IMR-90 (cell line): ENCODE measurements around the gene RAMP3. TPM values are rescaled to one million over a fixed set of nuclear protein-coding genes. Genes with fewer than 3 reads are reported as not detected.

Experiments
- ATAC-seq: fragments of 200-7000 bp; cut with Tn5 transposase; 2 replicates; pipeline ENCODE4 v1.9.1; 2020; ENCODE audit warnings: low read depth, mild to moderate bottlenecking, moderate library complexity
- BruUV-seq: library from RNA; stranded (reverse); fragments of 400-500 nt; replicated peaks from 2 replicates; lab custom pipeline; 2021; lab: Mats Ljungman, UMichigan
- CTCF ChIA-PET: fragments of 300-600 bp; formaldehyde crosslinking; extraction: SDS; loops from one replicate; lab custom pipeline; 2021; ENCODE audit warnings: antibody characterized with exemption; lab: Yijun Ruan, JAX
- POLR2A ChIA-PET: fragments of 300-600 bp; sonication (Branson Sonifier 250); formaldehyde crosslinking; loops from one replicate; lab custom pipeline; 2022; ENCODE audit warnings: antibody characterized with exemption; ENCODE audit not compliant: unreplicated experiment; lab: Charles Lee
- DNase-seq: peaks from one replicate; pipeline ENCODE4 v3.0.0; 2013
- H2AFZ ChIP-seq: replicated peaks from 2 replicates; pipeline ENCODE3; 2013; ENCODE audit warnings: low read length, mild to moderate bottlenecking; ENCODE audit not compliant: poor library complexity
- H2AK5ac ChIP-seq: 2 replicates; pipeline ENCODE4 v1.6.1; 2013; ENCODE audit warnings: low read depth, low read length, inconsistent platforms
- H2AK9ac ChIP-seq: replicated peaks from 2 replicates; pipeline ENCODE3; 2013; ENCODE audit warnings: mild to moderate bottlenecking, low read depth, low read length, moderate library complexity; ENCODE audit not compliant: poor library complexity
- H2BK120ac ChIP-seq: 2 replicates; pipeline ENCODE4 v1.6.1; 2013; ENCODE audit warnings: low read depth, low read length, inconsistent platforms
- H2BK15ac ChIP-seq: 3 replicates; pipeline ENCODE4 v1.6.1; 2013; ENCODE audit warnings: low read depth, low read length, inconsistent platforms
- H2BK20ac ChIP-seq: 2 replicates; pipeline ENCODE4 v1.6.1; 2013; ENCODE audit warnings: low read depth, mild to moderate bottlenecking, inconsistent platforms, low read length, moderate library complexity
- H2BK5ac ChIP-seq: 2 replicates; pipeline ENCODE4 v1.6.1; 2013; ENCODE audit warnings: mild to moderate bottlenecking, low read depth, low read length, inconsistent platforms; ENCODE audit not compliant: poor library complexity, severe bottlenecking
- H3K14ac ChIP-seq: replicated peaks from 2 replicates; pipeline ENCODE4 v1.6.1; 2013; ENCODE audit warnings: low read depth, low read length, inconsistent platforms
- H3K18ac ChIP-seq: 2 replicates; pipeline ENCODE4 v1.6.1; 2013; ENCODE audit warnings: low read depth, low read length, control low read depth
- H3K23ac ChIP-seq: 2 replicates; pipeline ENCODE4 v1.6.1; 2013; ENCODE audit warnings: low read depth, low read length, inconsistent platforms
- H3K27ac ChIP-seq: 2 replicates; pipeline ENCODE4 v1.5.1; 2013; ENCODE audit warnings: mild to moderate bottlenecking, control low read depth, low read length; ENCODE audit not compliant: insufficient read depth
- H3K27me3 ChIP-seq: 2 replicates; pipeline ENCODE4 v1.6.1; 2013; ENCODE audit warnings: low read length; ENCODE audit not compliant: control insufficient read depth, insufficient read depth
- H3K36me3 ChIP-seq: 2 replicates; pipeline ENCODE4 v1.6.1; 2013; ENCODE audit warnings: low read length, mixed read lengths; ENCODE audit not compliant: control insufficient read depth, insufficient read depth
- H3K4ac ChIP-seq: 2 replicates; pipeline ENCODE4 v1.6.1; 2013; ENCODE audit warnings: low read depth, low read length, inconsistent platforms
- H3K4me1 ChIP-seq: 2 replicates; pipeline ENCODE4 v1.6.1; 2013; ENCODE audit warnings: low read length, mixed read lengths; ENCODE audit not compliant: control insufficient read depth, insufficient read depth
- H3K4me2 ChIP-seq: 2 replicates; pipeline ENCODE4 v1.6.1; 2013; ENCODE audit warnings: low read depth, mild to moderate bottlenecking, control low read depth, low read length, moderate library complexity
- H3K4me3 ChIP-seq: 2 replicates; pipeline ENCODE4 v1.5.1; 2013; ENCODE audit warnings: low read depth, mild to moderate bottlenecking, control low read depth, low read length, moderate library complexity; ENCODE audit not compliant: insufficient read depth
- H3K56ac ChIP-seq: 2 replicates; pipeline ENCODE4 v1.6.1; 2013; ENCODE audit warnings: low read length, inconsistent platforms; ENCODE audit not compliant: insufficient read depth; ENCODE audit errors: extremely low read depth
- H3K79me1 ChIP-seq, 2 experiments: 2 replicates each; pipeline ENCODE4 v1.6.1; 2013; ENCODE audit warnings: low read length in 2 of 2, inconsistent platforms in 1 of 2, low read depth in 1 of 2
- H3K9ac ChIP-seq: 2 replicates; pipeline ENCODE4 v1.6.1; 2013; ENCODE audit warnings: low read depth, low read length, control low read depth
- H3K9me1 ChIP-seq: 2 replicates; pipeline ENCODE4 v1.6.1; 2013; ENCODE audit warnings: low read length, inconsistent platforms; ENCODE audit not compliant: insufficient read depth
- H3K9me3 ChIP-seq: 2 replicates; pipeline ENCODE4 v1.6.1; 2013; ENCODE audit warnings: low read length; ENCODE audit not compliant: control insufficient read depth, insufficient read depth
- H4K20me1 ChIP-seq: 2 replicates; pipeline ENCODE4 v1.6.1; 2013; ENCODE audit warnings: low read length, inconsistent platforms; ENCODE audit not compliant: insufficient read depth
- H4K5ac ChIP-seq: 2 replicates; pipeline ENCODE4 v1.6.1; 2013; ENCODE audit warnings: mild to moderate bottlenecking, low read depth, low read length, control low read depth
- H4K8ac ChIP-seq, 2 experiments: 2 replicates each; pipeline ENCODE4 v1.6.1; 2013; ENCODE audit warnings: low read depth in 2 of 2, low read length in 2 of 2, control low read depth in 1 of 2, inconsistent platforms in 1 of 2
- H4K91ac ChIP-seq: 2 replicates; pipeline ENCODE4 v1.6.1; 2013; ENCODE audit warnings: low read depth, low read length, inconsistent platforms; ENCODE audit not compliant: insufficient read depth
- CEBPB ChIP-seq: IDR thresholded peaks from 2 replicates; pipeline ENCODE4 v1.6.1; 2012; ENCODE audit warnings: low read depth, low read length, improper control_type of control experiment
- CHD1 ChIP-seq: IDR thresholded peaks from 2 replicates; pipeline ENCODE4 v1.6.1; 2012; ENCODE audit warnings: low read depth, low read length, improper control_type of control experiment
- FOS ChIP-seq: fragments of 150-350 bp; IDR thresholded peaks from 2 replicates; pipeline ENCODE4 v1.6.1; 2016; ENCODE audit warnings: low read depth, low read length
- MAFK ChIP-seq: IDR thresholded peaks from 2 replicates; pipeline ENCODE4 v1.6.1; 2012; ENCODE audit warnings: low read depth, low read length, improper control_type of control experiment
- MXI1 ChIP-seq: IDR thresholded peaks from 2 replicates; pipeline ENCODE4 v1.6.1; 2012; ENCODE audit warnings: low read depth, mild to moderate bottlenecking, low read length, moderate library complexity, borderline replicate concordance
- NFE2L2 ChIP-seq: fragments of 150-350 bp; IDR thresholded peaks from 2 replicates; pipeline ENCODE4 v1.6.1; 2016; ENCODE audit warnings: low read depth, mild to moderate bottlenecking, low read length
- POLR2A ChIP-seq: IDR thresholded peaks from 2 replicates; pipeline ENCODE4 v1.6.1; 2012; ENCODE audit warnings: mild to moderate bottlenecking, low read depth, low read length
- RAD21 ChIP-seq: IDR thresholded peaks from 2 replicates; pipeline ENCODE4 v1.6.1; 2012; ENCODE audit warnings: low read length, improper control_type of control experiment
- RCOR1 ChIP-seq: IDR thresholded peaks from 2 replicates; pipeline ENCODE4 v1.6.1; 2012; ENCODE audit warnings: mild to moderate bottlenecking, low read length, improper control_type of control experiment; ENCODE audit not compliant: insufficient replicate concordance
- SMC3 ChIP-seq: fragments of 150-350 bp; IDR thresholded peaks from 2 replicates; pipeline ENCODE4 v1.6.1; 2016; ENCODE audit warnings: low read depth, mild to moderate bottlenecking, antibody characterized with exemption, low read length, moderate library complexity
- WGBS, 2 experiments: methylation state at CpG; one replicate each; pipeline versions ENCODE4 v1.1.5 to v1.1.7; 2013; ENCODE audit warnings: missing lambda C conversion rate in 2 of 2; ENCODE audit not compliant: insufficient read length in 1 of 2; ENCODE audit errors: extremely low coverage in 2 of 2; 5-methylcytosine and 5-hydroxymethylcytosine counted together
- dilution Hi-C: fragments of 300-500 bp; cut with HindIII; formaldehyde crosslinking; loops from one replicate; pipeline ENCODE4 v1.14.3; 2018; ENCODE audit warnings: low sequenced_read_pairs; ENCODE audit not compliant: unreplicated experiment
- in situ Hi-C: fragments of 300-500 bp; cut with MboI; formaldehyde crosslinking; loops from 3 replicates; pipeline ENCODE4 v1.14.3; 2019; ENCODE audit warnings: low sequenced_read_pairs, inconsistent platforms, mixed read lengths
- intact Hi-C: fragments of 100-400 bp; cut with micrococcal nuclease; formaldehyde crosslinking; loops from 2 replicates; pipeline ENCODE4 v1.10.0; 2022
- polyA plus RNA-seq, 3 experiments: library from polyadenylated mRNA; depleted of rRNA; stranded (reverse); fragments of >200 nt; gene quantifications; 2 replicates each; pipeline ENCODE4 v1.2.3, GENCODE V29; 2012; ENCODE audit warnings: low replicate concordance in 1 of 3
- total RNA-seq: library from RNA; depleted of rRNA; stranded (reverse); fragments of >200 nt; gene quantifications from 2 replicates; pipeline ENCODE4 v1.2.3, GENCODE V29; 2012
- TF ChIP-seq, protein P1 (sequence below): fragments of 150-350 bp; IDR thresholded peaks from 2 replicates; pipeline ENCODE4 v1.6.1; 2017; ENCODE audit warnings: mild to moderate bottlenecking, antibody characterized with exemption, low read length, low read depth
- TF ChIP-seq, protein P2 (sequence below): conservative IDR thresholded peaks from 2 replicates; pipeline ENCODE4 v1.5.1; 2012; ENCODE audit warnings: mild to moderate bottlenecking, low read depth, low read length, improper control_type of control experiment
- TF ChIP-seq, protein P3 (sequence below): fragments of 150-350 bp; IDR thresholded peaks from 2 replicates; pipeline ENCODE4 v1.6.1; 2016; ENCODE audit warnings: low read depth, mild to moderate bottlenecking, low read length, moderate library complexity, borderline replicate concordance

RAMP3 gene
- total and polyA plus RNA-seq, 2 of the 4 experiments (the other 2 are of a cell fraction): not detected

DNA sequence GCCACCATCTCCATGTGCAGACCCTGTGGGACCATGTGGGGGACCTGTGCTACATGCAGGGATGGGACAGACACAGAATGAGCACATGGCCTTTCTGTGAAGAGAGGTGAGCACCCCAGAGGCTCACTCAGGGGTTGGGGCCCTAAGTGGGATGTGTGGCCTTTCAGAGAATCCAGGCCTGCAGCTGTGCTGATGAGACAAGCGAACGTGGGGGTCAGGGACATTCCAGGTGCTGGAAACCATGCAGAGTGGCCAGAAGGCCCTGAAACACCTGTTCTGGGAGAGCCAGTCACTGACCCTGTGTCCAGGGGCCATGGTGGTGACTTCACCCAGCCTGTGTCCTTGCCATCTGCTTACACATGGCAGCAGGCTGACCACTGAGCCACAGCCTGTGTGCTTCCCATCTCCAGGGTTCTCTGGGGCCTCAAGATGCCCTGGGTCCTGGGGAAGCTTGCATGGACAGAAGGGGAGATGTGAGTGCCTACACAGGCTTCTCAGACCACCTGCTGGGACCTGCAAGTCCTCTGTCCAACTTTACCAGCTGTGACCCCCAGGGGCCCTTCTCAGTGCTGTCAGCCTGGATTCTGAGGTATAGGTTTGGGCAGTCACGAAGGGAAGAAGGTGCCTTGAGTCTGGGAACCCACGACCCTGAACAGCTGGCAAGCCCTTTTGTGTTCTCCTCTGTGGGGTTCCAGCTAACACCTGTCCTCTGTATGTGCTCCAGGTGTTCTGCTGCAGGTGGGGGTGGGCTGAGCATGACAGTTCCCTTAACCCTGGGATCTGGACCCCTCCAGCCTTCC, 17.6 kb downstream of the RAMP3 start:
- H3K36me3 ChIP-seq: no peaks in the 10 kb centered on the region
- H4K20me1 ChIP-seq: no peaks in the 10 kb centered on the region
- no peak overlapping the region for H4K91ac ChIP-seq
- in situ Hi-C loops (no loop called here), dilution Hi-C loops (no loop called here), intact Hi-C loops (no loop called here)
- H3K79me1 ChIP-seq: no peaks in the 10 kb centered on the region
- DNase-seq: no peak
- H3K4me1 ChIP-seq: no peaks in the 10 kb centered on the region
- H4K5ac ChIP-seq: no peak overlapping the region
- ChIA-PET POLR2A (no interaction called here), CTCF (no interaction called here)
- no peak for ATAC-seq
- no peak overlapping the region for H2BK20ac ChIP-seq
- H2BK5ac ChIP-seq: no peak overlapping the region
- H4K8ac ChIP-seq: no peak overlapping the region
- no peak for TF ChIP-seq FOS
- no peak for TF ChIP-seq SMC3
- no peak for TF ChIP-seq MAFK
- TF ChIP-seq, protein P1, sequence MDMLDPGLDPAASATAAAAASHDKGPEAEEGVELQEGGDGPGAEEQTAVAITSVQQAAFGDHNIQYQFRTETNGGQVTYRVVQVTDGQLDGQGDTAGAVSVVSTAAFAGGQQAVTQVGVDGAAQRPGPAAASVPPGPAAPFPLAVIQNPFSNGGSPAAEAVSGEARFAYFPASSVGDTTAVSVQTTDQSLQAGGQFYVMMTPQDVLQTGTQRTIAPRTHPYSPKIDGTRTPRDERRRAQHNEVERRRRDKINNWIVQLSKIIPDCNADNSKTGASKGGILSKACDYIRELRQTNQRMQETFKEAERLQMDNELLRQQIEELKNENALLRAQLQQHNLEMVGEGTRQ: no peak
- TF ChIP-seq MXI1: no peak
- TF ChIP-seq RAD21: no peak
- TF ChIP-seq POLR2A: no peak
- no peak for TF ChIP-seq CEBPB
- TF ChIP-seq NFE2L2: no peak
- TF ChIP-seq, protein P2, sequence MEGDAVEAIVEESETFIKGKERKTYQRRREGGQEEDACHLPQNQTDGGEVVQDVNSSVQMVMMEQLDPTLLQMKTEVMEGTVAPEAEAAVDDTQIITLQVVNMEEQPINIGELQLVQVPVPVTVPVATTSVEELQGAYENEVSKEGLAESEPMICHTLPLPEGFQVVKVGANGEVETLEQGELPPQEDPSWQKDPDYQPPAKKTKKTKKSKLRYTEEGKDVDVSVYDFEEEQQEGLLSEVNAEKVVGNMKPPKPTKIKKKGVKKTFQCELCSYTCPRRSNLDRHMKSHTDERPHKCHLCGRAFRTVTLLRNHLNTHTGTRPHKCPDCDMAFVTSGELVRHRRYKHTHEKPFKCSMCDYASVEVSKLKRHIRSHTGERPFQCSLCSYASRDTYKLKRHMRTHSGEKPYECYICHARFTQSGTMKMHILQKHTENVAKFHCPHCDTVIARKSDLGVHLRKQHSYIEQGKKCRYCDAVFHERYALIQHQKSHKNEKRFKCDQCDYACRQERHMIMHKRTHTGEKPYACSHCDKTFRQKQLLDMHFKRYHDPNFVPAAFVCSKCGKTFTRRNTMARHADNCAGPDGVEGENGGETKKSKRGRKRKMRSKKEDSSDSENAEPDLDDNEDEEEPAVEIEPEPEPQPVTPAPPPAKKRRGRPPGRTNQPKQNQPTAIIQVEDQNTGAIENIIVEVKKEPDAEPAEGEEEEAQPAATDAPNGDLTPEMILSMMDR: no peak
- no peak for TF ChIP-seq CHD1
- TF ChIP-seq RCOR1: no peak
- TF ChIP-seq, protein P3, sequence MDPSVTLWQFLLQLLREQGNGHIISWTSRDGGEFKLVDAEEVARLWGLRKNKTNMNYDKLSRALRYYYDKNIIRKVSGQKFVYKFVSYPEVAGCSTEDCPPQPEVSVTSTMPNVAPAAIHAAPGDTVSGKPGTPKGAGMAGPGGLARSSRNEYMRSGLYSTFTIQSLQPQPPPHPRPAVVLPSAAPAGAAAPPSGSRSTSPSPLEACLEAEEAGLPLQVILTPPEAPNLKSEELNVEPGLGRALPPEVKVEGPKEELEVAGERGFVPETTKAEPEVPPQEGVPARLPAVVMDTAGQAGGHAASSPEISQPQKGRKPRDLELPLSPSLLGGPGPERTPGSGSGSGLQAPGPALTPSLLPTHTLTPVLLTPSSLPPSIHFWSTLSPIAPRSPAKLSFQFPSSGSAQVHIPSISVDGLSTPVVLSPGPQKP: no peak
- H2AFZ ChIP-seq: no peak overlapping the region
- no peak overlapping the region for H2BK120ac ChIP-seq
- BruUV-seq: no TSS peak
- no peaks in the 10 kb centered on the region for H3K9me3 ChIP-seq
- no peak overlapping the region for H3K14ac ChIP-seq
- H2BK15ac ChIP-seq: no peak overlapping the region
- H3K9ac ChIP-seq: no peak overlapping the region
- H2AK5ac ChIP-seq: no peak overlapping the region
- H3K56ac ChIP-seq: no peak overlapping the region
- no peak overlapping the region for H3K4me2 ChIP-seq
- no peaks in the 10 kb centered on the region; the same call in 1 of the 2 replicates for H3K9me1 ChIP-seq
- WGBS, 2 experiments: 15% methylated on average over 4 of the region's 4 CpGs; no CpG with 5 or more reads in 1 of the 2 experiments
- no peak overlapping the region for H3K27ac ChIP-seq
- no peak overlapping the region for H3K18ac ChIP-seq
- no peak overlapping the region for H3K4ac ChIP-seq
- no peak overlapping the region for H2AK9ac ChIP-seq
- H3K27me3 ChIP-seq: peaks cover 29% of the 10 kb centered on the region; the same call in 1 of the 2 replicates
- no peak overlapping the region for H3K23ac ChIP-seq
- no peak overlapping the region for H3K4me3 ChIP-seq
